Thyroid gland (tissue), 4 donors: ENCODE measurements around the gene WSCD2.

ENCODE experiments used
- CTCF ChIP-seq, 6 experiments: fragments of 200-600 bp in 3 of 6; fragments of 450-650 bp in 3 of 6; sonication (generic) in 3 of 6; IDR thresholded peaks; one replicate each; pipeline ENCODE4 v1.5.1; 2016 to 2019; ENCODE audit warnings: antibody characterized with exemption in 6 of 6, mild to moderate bottlenecking in 2 of 6, inconsistent platforms in 1 of 6, moderate library complexity in 1 of 6
- POLR2A ChIP-seq, 2 donors: fragments of 450-650 bp; IDR thresholded peaks; one replicate each; pipeline ENCODE4 v1.6.1; 2017; ENCODE audit warnings: antibody characterized with exemption in 2 of 2, mild to moderate bottlenecking in 2 of 2, moderate library complexity in 1 of 2

- TF ChIP-seq CTCF (IDR thresholded peaks at IDR 0.05) (no peak), POLR2A (IDR thresholded peaks at IDR 0.05) (no peak)
These were observed 12.4 kb upstream of the WSCD2 start for GRCh38 chr12:108116699-108117098.
